ENCODE results near the gene CFAP161. TPM values are rescaled to one million over a fixed set of nuclear protein-coding genes. Genes with fewer than 3 reads are reported as not detected.

The CFAP161 gene
- total RNA-seq, 1 experiment from 2014 or later = not detected

DNA sequence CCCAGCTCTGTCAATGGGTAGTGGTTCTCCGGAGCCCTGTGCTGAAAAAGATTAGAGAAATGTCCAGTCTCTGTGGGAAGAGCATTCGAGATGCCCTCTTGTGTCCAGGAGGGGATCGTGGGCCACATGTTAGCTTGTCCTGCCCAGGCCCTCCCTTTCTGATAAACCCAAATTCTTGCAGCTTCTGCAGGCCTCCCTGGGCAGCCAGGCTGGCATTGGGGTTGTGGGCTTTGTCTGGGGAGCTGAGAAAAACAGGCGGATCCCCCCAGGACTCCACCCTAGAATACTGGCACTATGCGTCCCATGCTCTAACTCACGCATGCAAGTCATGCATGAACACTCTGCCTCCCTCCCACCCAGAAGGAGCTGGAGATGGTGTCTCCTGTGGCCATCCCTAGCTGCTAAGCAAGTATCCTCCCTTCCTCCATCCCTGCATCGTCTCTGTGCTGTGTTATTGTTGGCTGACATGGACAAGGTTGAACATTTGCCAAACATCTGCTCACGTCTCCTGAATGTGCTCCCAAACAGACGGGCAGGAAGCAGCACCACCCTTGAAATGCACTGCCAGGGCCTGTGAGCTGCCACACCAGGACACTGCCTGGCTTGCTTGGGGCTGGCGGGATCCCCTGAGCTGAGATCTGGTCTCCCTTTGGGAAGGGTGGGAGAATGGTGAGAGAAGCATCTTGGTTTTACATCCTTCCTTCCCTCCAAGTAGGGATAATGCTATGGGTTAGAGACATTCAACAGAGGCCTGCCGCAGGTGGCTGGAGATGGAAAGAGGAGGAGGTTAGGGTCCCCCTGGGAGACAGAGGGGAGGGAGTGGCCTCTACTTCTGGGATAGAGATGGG lies 26.5 kb downstream of the CFAP161 start:
- POLR2A ChIA-PET = interaction anchor here (0.5 to 1.6 kb wide), 4 partner anchors 83 to 1018 kb away, joined by 3 to 5 read pairs (median 3); no protein-coding TSS in a partner anchor

DNA sequence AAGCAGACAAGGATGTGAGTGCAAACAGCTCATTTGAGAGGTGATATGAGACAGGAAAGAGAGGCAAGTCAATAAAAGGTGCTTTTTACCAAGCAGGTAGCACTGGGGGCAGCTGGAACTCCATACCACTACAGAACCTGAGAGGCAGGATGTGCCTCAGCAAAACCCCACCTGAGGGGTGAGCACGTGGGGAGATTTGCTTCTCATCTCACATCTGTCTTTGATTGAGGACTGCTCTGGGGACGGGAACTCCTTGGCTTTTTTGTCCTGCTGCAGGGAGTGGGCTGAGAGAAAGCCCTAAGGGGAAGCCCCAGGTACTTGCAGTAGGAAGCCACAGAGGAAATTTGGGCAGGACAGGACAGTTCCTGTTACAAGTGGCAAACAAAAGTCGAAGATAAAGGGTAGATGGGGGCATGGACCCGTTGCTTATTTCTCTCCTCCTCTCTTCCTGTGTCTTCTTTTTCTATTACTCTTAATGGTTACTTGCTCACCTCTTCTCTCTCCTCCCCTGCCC lies 27.1 kb downstream of the CFAP161 start:
- intact Hi-C loops (cut with micrococcal nuclease) = loop anchor here (2.0 kb wide), 1 partner anchor 30 kb away; no protein-coding TSS in a partner anchor
- ChIA-PET CTCF (interaction anchor here (0.7 to 18.4 kb wide), 5 partner anchors 8 to 183 kb away, joined by 4 to 271 read pairs (median 6); no protein-coding TSS in a partner anchor), POLR2A (interaction anchor here (0.7 to 1.0 kb wide), 2 partner anchors 82 to 102 kb away, joined by 3 to 5 read pairs; no protein-coding TSS in a partner anchor)
- Mint-ChIP-seq H3K4me3 (ENCODE audit: unreplicated experiment) (peak overlapping the region; percentile 11), H3K27me3 (ENCODE audit: insufficient read depth, unreplicated experiment) (no peaks in the 10 kb centered on the region), H3K27ac (ENCODE audit: low read depth, unreplicated experiment) (peak overlapping the region; percentile 11), H3K36me3 (ENCODE audit: insufficient read depth, unreplicated experiment) (no peaks in the 10 kb centered on the region), H3K9me3 (ENCODE audit: unreplicated experiment) (no peaks in the 10 kb centered on the region), H3K4me1 (ENCODE audit: insufficient read depth, unreplicated experiment) (peaks cover 46% of the 10 kb centered on the region)
- TF ChIP-seq, protein P1, sequence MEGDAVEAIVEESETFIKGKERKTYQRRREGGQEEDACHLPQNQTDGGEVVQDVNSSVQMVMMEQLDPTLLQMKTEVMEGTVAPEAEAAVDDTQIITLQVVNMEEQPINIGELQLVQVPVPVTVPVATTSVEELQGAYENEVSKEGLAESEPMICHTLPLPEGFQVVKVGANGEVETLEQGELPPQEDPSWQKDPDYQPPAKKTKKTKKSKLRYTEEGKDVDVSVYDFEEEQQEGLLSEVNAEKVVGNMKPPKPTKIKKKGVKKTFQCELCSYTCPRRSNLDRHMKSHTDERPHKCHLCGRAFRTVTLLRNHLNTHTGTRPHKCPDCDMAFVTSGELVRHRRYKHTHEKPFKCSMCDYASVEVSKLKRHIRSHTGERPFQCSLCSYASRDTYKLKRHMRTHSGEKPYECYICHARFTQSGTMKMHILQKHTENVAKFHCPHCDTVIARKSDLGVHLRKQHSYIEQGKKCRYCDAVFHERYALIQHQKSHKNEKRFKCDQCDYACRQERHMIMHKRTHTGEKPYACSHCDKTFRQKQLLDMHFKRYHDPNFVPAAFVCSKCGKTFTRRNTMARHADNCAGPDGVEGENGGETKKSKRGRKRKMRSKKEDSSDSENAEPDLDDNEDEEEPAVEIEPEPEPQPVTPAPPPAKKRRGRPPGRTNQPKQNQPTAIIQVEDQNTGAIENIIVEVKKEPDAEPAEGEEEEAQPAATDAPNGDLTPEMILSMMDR (IDR thresholded peaks at IDR 0.05; ENCODE audit: unreplicated experiment) = no peak
- DNase-seq (ENCODE audit: unreplicated experiment) = no peak
- no TSS peak for BruUV-seq (replicated peaks)

More for the DNA sequence above, 26.5 kb downstream of the CFAP161 start:
- TF ChIP-seq, protein P1 (IDR thresholded peaks at IDR 0.05; ENCODE audit: unreplicated experiment) = no peak
- H3K4me3 Mint-ChIP-seq (ENCODE audit: unreplicated experiment) = peak overlapping the region; percentile 11
- H3K27ac Mint-ChIP-seq (ENCODE audit: low read depth, unreplicated experiment) = peak overlapping the region; percentile 11
- H3K36me3 Mint-ChIP-seq (ENCODE audit: insufficient read depth, unreplicated experiment) = no peaks in the 10 kb centered on the region
- CTCF ChIA-PET = interaction anchor here (0.7 to 18.4 kb wide), 7 partner anchors 9 to 105 kb away, joined by 3 to 271 read pairs (median 6); no protein-coding TSS in a partner anchor
- peak; percentile 95 for DNase-seq (ENCODE audit: unreplicated experiment)
- peaks cover 51% of the 10 kb centered on the region for H3K4me1 Mint-ChIP-seq (ENCODE audit: insufficient read depth, unreplicated experiment)
- no peaks in the 10 kb centered on the region for H3K27me3 Mint-ChIP-seq (ENCODE audit: insufficient read depth, unreplicated experiment)
- intact Hi-C loops (cut with micrococcal nuclease) = loop anchor here (2.0 kb wide), 1 partner anchor 30 kb away; no protein-coding TSS in a partner anchor
- BruUV-seq (replicated peaks) = no TSS peak
- H3K9me3 Mint-ChIP-seq (ENCODE audit: unreplicated experiment) = no peaks in the 10 kb centered on the region

DNA sequence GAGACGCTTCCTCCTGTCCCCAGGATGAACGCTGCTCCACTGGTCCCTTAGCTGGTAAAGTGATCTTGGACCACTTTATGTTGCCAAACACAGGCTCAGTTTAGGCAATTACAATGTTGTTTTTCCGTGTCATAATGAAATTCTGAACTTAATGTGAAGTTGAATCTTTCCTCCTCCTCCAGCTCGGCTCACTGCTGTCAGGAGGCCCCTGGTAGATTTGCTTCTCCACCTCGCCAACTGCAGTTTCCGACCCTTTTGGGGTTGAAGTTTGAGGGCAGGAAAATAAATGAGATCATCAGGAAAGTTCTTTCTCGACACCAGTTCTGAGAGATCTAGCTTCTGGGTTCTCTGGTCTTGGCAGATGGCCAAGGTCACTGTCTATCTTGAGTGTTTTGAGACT lies 27.8 kb downstream of the CFAP161 start:
- no peaks in the 10 kb centered on the region for H3K27me3 Mint-ChIP-seq (ENCODE audit: insufficient read depth, unreplicated experiment)
- TF ChIP-seq, protein P1 (IDR thresholded peaks at IDR 0.05; ENCODE audit: unreplicated experiment) = no peak
- no peak overlapping the region for H3K27ac Mint-ChIP-seq (ENCODE audit: low read depth, unreplicated experiment)
- intact Hi-C loops (cut with micrococcal nuclease) = loop anchor here (2.0 kb wide), 1 partner anchor 29 kb away; no protein-coding TSS in a partner anchor
- BruUV-seq (replicated peaks) = no TSS peak
- H3K4me3 Mint-ChIP-seq (ENCODE audit: unreplicated experiment) = no peak overlapping the region
- CTCF ChIA-PET = interaction anchor here (0.7 to 18.4 kb wide), 2 partner anchors 104 to 184 kb away, joined by 4 to 271 read pairs; no protein-coding TSS in a partner anchor
- no peaks in the 10 kb centered on the region for H3K9me3 Mint-ChIP-seq (ENCODE audit: unreplicated experiment)
- POLR2A ChIA-PET = no interaction called here
- no peaks in the 10 kb centered on the region for H3K36me3 Mint-ChIP-seq (ENCODE audit: insufficient read depth, unreplicated experiment)
- DNase-seq (ENCODE audit: unreplicated experiment) = no peak
- H3K4me1 Mint-ChIP-seq (ENCODE audit: insufficient read depth, unreplicated experiment) = peaks cover 40% of the 10 kb centered on the region

All from MCF 10A (cell line).